Vagina (tissue), 2 donors: ENCODE measurements around the gene MYLK. TPM values are rescaled to one million over a fixed set of nuclear protein-coding genes. Genes with fewer than 3 reads are reported as not detected.
"Not testable (repeated sequence)": the region's sequence is repeated elsewhere in the genome, so short reads cannot be mapped to it uniquely, and the experiment has no call there.

Source experiments
- DNase-seq, 2 donors: peaks; one replicate each; pipeline ENCODE4 v3.0.0-alpha.2; 2017; ENCODE audit errors: extremely low spot score in 2 of 2
- H3K27ac ChIP-seq: fragments of 200-600 bp; sonication (generic); one replicate; pipeline ENCODE4 v1.5.1; 2019
- H3K27me3 ChIP-seq: fragments of 200-600 bp; sonication (generic); one replicate; pipeline ENCODE4 v1.5.1; 2019
- H3K36me3 ChIP-seq, 2 donors: fragments of 200-600 bp; sonication (generic); one replicate each; pipeline ENCODE4 v1.5.1; 2017 to 2019
- H3K4me1 ChIP-seq: fragments of 200-600 bp; sonication (generic); one replicate; pipeline ENCODE4 v1.5.1; 2019
- H3K4me3 ChIP-seq, 2 donors: fragments of 200-600 bp; sonication (generic); 1 replicate in 1 of 2; 2 replicates in 1 of 2; pipeline ENCODE4 v1.5.1; 2016 to 2019
- H3K9me3 ChIP-seq: fragments of 200-600 bp; sonication (generic); one replicate; pipeline ENCODE4 v1.5.1; 2019
- CTCF ChIP-seq, 3 experiments: fragments of 450-650 bp in 2 of 3; fragments of 200-600 bp in 1 of 3; sonication (generic) in 1 of 3; IDR thresholded peaks; one replicate each; pipeline ENCODE4 v1.5.1; 2017 to 2019; ENCODE audit warnings: antibody characterized with exemption in 3 of 3, mild to moderate bottlenecking in 2 of 3, moderate library complexity in 2 of 3
- POLR2A ChIP-seq, 2 donors: fragments of 450-650 bp; IDR thresholded peaks; one replicate each; pipeline ENCODE4 v1.6.1; 2017; ENCODE audit warnings: antibody characterized with exemption in 2 of 2, mild to moderate bottlenecking in 2 of 2, moderate library complexity in 2 of 2
- POLR2AphosphoS5 ChIP-seq, 2 donors: sonication (generic); formaldehyde crosslinking; IDR thresholded peaks; one replicate each; pipeline ENCODE4 v1.9.0; 2017; ENCODE audit warnings: antibody characterized with exemption in 2 of 2, mild to moderate bottlenecking in 2 of 2, low read depth in 1 of 2; ENCODE audit not compliant: insufficient read depth in 1 of 2
- intact Hi-C: fragments of 100-400 bp; cut with DNase I; formaldehyde crosslinking; loops from one replicate; pipeline ENCODE4 v1.15.1; 2023
- total RNA-seq: library from RNA; depleted of rRNA; stranded (reverse); fragments of >200 nt; gene quantifications from one replicate; pipeline ENCODE4 v1.2.3, GENCODE V29; 2016

The MYLK gene
- total RNA-seq, 1 donor from 2014 or later, result 352 TPM

- Histone ChIP-seq H3K9me3 (no peaks in the 10 kb centered on the region), H3K27me3 (no peaks in the 10 kb centered on the region), H3K36me3 (peaks cover 0 to 12% of the 10 kb centered on the region in 2 donors), H3K4me1 (peaks cover 43% of the 10 kb centered on the region), H3K27ac (no peak overlapping the region), H3K4me3 (peak overlapping the region; percentile 25 to 30)
- no peak for DNase-seq
- no peak for TF ChIP-seq POLR2AphosphoS5 (IDR thresholded peaks at IDR 0.05; ENCODE audit: insufficient read depth in 1 of 2, low read depth in 1 of 2)
- no peak for TF ChIP-seq POLR2A (IDR thresholded peaks at IDR 0.05)
- TF ChIP-seq CTCF (IDR thresholded peaks at IDR 0.05), result no peak
- intact Hi-C loops, result no loop called here
Observed at GRCh38 chr3:123618076-123618708, 265.9 kb downstream of the MYLK start.

- H3K4me3 ChIP-seq, result no peak overlapping the region
- H3K9me3 ChIP-seq, result no peaks in the 10 kb centered on the region
- H3K27me3 ChIP-seq, result no peaks in the 10 kb centered on the region
- TF ChIP-seq POLR2A (IDR thresholded peaks at IDR 0.05), result no peak
- peaks cover 35% of the 10 kb centered on the region for H3K4me1 ChIP-seq
- intact Hi-C loops, result no loop called here
- H3K27ac ChIP-seq, result no peak overlapping the region
- no peak for DNase-seq
- H3K36me3 ChIP-seq, result peaks cover 0 to 12% of the 10 kb centered on the region in 2 donors
Observed at GRCh38 chr3:123616593-123616992, 267.5 kb downstream of the MYLK start.

GRCh38 chr3:123613543-123613942 lies 270.6 kb downstream of the MYLK start:
- no peak for DNase-seq
- no peaks in the 10 kb centered on the region for H3K27me3 ChIP-seq
- intact Hi-C loops, result no loop called here
- no peak overlapping the region for H3K27ac ChIP-seq
- H3K4me3 ChIP-seq, result no peak overlapping the region
- peaks cover 9% of the 10 kb centered on the region for H3K4me1 ChIP-seq
- H3K9me3 ChIP-seq, result no peaks in the 10 kb centered on the region
- TF ChIP-seq CTCF (IDR thresholded peaks at IDR 0.05) (no peak), POLR2AphosphoS5 (IDR thresholded peaks at IDR 0.05; ENCODE audit: insufficient read depth in 1 of 2, low read depth in 1 of 2) (no peak), POLR2A (IDR thresholded peaks at IDR 0.05) (no peak)
- H3K36me3 ChIP-seq, result peaks cover 0 to 12% of the 10 kb centered on the region in 2 donors

GRCh38 chr3:123611674-123612073 lies 272.5 kb downstream of the MYLK start:
- H3K9me3 ChIP-seq, H3K4me1 ChIP-seq, H3K27ac ChIP-seq, DNase-seq, H3K4me3 ChIP-seq, H3K27me3 ChIP-seq, intact Hi-C loops: not testable (repeated sequence)
- peaks cover 0 to 12% of the 10 kb centered on the region in 2 donors for H3K36me3 ChIP-seq

GRCh38 chr3:123611082-123611481 lies 273.1 kb downstream of the MYLK start:
- no peaks in the 10 kb centered on the region for H3K4me1 ChIP-seq
- no peak for TF ChIP-seq POLR2AphosphoS5 (IDR thresholded peaks at IDR 0.05; ENCODE audit: insufficient read depth in 1 of 2, low read depth in 1 of 2)
- TF ChIP-seq CTCF (IDR thresholded peaks at IDR 0.05), result no peak
- intact Hi-C loops, result no loop called here
- H3K36me3 ChIP-seq, result peaks cover 0 to 12% of the 10 kb centered on the region in 2 donors
- no peak overlapping the region for H3K4me3 ChIP-seq
- H3K27me3 ChIP-seq, result no peaks in the 10 kb centered on the region
- no peak for DNase-seq
- H3K9me3 ChIP-seq, result no peaks in the 10 kb centered on the region
- no peak overlapping the region for H3K27ac ChIP-seq

GRCh38 chr3:123610331-123610730 lies 273.8 kb downstream of the MYLK start:
- TF ChIP-seq POLR2A (IDR thresholded peaks at IDR 0.05) (no peak), CTCF (IDR thresholded peaks at IDR 0.05) (no peak), POLR2AphosphoS5 (IDR thresholded peaks at IDR 0.05; ENCODE audit: insufficient read depth in 1 of 2, low read depth in 1 of 2) (no peak)
- DNase-seq, result no peak

More at GRCh38 chr3:123610331-123610730, 273.8 kb downstream of the MYLK start:
- intact Hi-C loops, result no loop called here
- no peak overlapping the region for H3K4me3 ChIP-seq
- no peaks in the 10 kb centered on the region for H3K27me3 ChIP-seq
- H3K27ac ChIP-seq, result no peak overlapping the region
- H3K4me1 ChIP-seq, result no peaks in the 10 kb centered on the region
- no peaks in the 10 kb centered on the region for H3K9me3 ChIP-seq
- peaks cover 0 to 12% of the 10 kb centered on the region in 2 donors for H3K36me3 ChIP-seq
